Uterus (tissue), 2 donors: Measurements from ENCODE around the gene AP3B1.

Experiments
- POLR2A ChIP-seq, 2 donors: fragments of 450-650 bp; IDR thresholded peaks; one replicate each; pipeline ENCODE4 v1.6.1; 2016; ENCODE audit warnings: antibody characterized with exemption in 2 of 2, mild to moderate bottlenecking in 1 of 2, moderate library complexity in 1 of 2
- TF ChIP-seq, protein P1 (sequence below), 4 experiments: fragments of 200-600 bp in 2 of 4; fragments of 450-650 bp in 2 of 4; sonication (generic) in 2 of 4; IDR thresholded peaks; one replicate each; pipeline ENCODE4 v1.5.1; 2016 to 2019; ENCODE audit warnings: antibody characterized with exemption in 4 of 4, mild to moderate bottlenecking in 2 of 4, moderate library complexity in 1 of 4

GRCh38 chr5:77995793-77996409 is 298.6 kb downstream of the AP3B1 start:
- TF ChIP-seq, protein P1, sequence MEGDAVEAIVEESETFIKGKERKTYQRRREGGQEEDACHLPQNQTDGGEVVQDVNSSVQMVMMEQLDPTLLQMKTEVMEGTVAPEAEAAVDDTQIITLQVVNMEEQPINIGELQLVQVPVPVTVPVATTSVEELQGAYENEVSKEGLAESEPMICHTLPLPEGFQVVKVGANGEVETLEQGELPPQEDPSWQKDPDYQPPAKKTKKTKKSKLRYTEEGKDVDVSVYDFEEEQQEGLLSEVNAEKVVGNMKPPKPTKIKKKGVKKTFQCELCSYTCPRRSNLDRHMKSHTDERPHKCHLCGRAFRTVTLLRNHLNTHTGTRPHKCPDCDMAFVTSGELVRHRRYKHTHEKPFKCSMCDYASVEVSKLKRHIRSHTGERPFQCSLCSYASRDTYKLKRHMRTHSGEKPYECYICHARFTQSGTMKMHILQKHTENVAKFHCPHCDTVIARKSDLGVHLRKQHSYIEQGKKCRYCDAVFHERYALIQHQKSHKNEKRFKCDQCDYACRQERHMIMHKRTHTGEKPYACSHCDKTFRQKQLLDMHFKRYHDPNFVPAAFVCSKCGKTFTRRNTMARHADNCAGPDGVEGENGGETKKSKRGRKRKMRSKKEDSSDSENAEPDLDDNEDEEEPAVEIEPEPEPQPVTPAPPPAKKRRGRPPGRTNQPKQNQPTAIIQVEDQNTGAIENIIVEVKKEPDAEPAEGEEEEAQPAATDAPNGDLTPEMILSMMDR (IDR thresholded peaks at IDR 0.05) = no peak
- no peak for TF ChIP-seq POLR2A (IDR thresholded peaks at IDR 0.05)
